Neural cell (in vitro differentiated cells): ENCODE measurements around the gene RAPGEF4. TPM values are rescaled to one million over a fixed set of nuclear protein-coding genes. Genes with fewer than 3 reads are reported as not detected.

Source experiments
- H2AFZ ChIP-seq: fragments of 200-600, 300-800 bp; sonication (generic), shearing (Covaris generic); 2 replicates; pipeline ENCODE4 v1.6.0; 2014; ENCODE audit warnings: low read depth, mild to moderate bottlenecking, antibody characterized with exemption, low read length, moderate library complexity
- H3F3A ChIP-seq: fragments of 200-600 bp; shearing (Covaris generic); 2 replicates; pipeline ENCODE4 v1.6.1; 2016; ENCODE audit warnings: mild to moderate bottlenecking, moderate library complexity, mixed read lengths, antibody characterized with exemption, low read length; ENCODE audit not compliant: insufficient read depth, poor library complexity, severe bottlenecking
- H3K27ac ChIP-seq: fragments of 200-600, 300-800 bp; sonication (generic), shearing (Covaris generic); 2 replicates; pipeline ENCODE4 v1.5.1; 2014; ENCODE audit warnings: mild to moderate bottlenecking, low read length, moderate library complexity
- H3K27me3 ChIP-seq: fragments of 300-800, 200-600 bp; sonication (generic), shearing (Covaris generic); 2 replicates; pipeline ENCODE4 v1.6.0; 2014; ENCODE audit warnings: mild to moderate bottlenecking, low read depth, low read length, moderate library complexity; ENCODE audit not compliant: insufficient read depth
- H3K36me3 ChIP-seq: fragments of 300-800, 200-600 bp; sonication (generic), shearing (Covaris generic); 2 replicates; pipeline ENCODE4 v1.5.1; 2014; ENCODE audit warnings: mild to moderate bottlenecking, antibody characterized with exemption, low read length, moderate library complexity; ENCODE audit not compliant: insufficient read depth
- H3K4me2 ChIP-seq: fragments of 300-800, 200-600 bp; sonication (generic), shearing (Covaris generic); 2 replicates; pipeline ENCODE4 v1.6.0; 2014; ENCODE audit warnings: mild to moderate bottlenecking, low read length
- H3K4me3 ChIP-seq: fragments of 300-800, 200-600 bp; sonication (generic), shearing (Covaris generic); 2 replicates; pipeline ENCODE4 v1.5.1; 2014; ENCODE audit warnings: mild to moderate bottlenecking, low read length, moderate library complexity
- H3K79me2 ChIP-seq: fragments of 200-600 bp; shearing (Covaris generic); replicated peaks from 2 replicates; pipeline ENCODE4 v1.6.0; 2014; ENCODE audit warnings: mild to moderate bottlenecking, low read length, moderate library complexity; ENCODE audit not compliant: insufficient read depth
- H3K9ac ChIP-seq: fragments of 300-800, 200-600 bp; sonication (generic), shearing (Covaris generic); 2 replicates; pipeline ENCODE4 v1.6.1; 2016; ENCODE audit warnings: mild to moderate bottlenecking, low read length, mixed read lengths
- H3K9me2 ChIP-seq: fragments of 200-600 bp; shearing (Covaris generic); 2 replicates; pipeline ENCODE4 v1.6.1; 2016; ENCODE audit warnings: mild to moderate bottlenecking, low read length, mixed read lengths; ENCODE audit not compliant: insufficient read depth
- H3K9me3 ChIP-seq: fragments of 200-600, 300-800 bp; sonication (generic), shearing (Covaris generic); 2 replicates; pipeline ENCODE4 v1.6.1; 2016; ENCODE audit warnings: mild to moderate bottlenecking, mixed run types, low read length, moderate library complexity, mixed read lengths
- H4K20me1 ChIP-seq: fragments of 200-600 bp; shearing (Covaris generic); 2 replicates; pipeline ENCODE4 v1.6.1; 2016; ENCODE audit warnings: mild to moderate bottlenecking, mixed run types; ENCODE audit not compliant: insufficient read depth
- EP300 ChIP-seq: fragments of 450-650 bp; conservative IDR thresholded peaks from 2 replicates; pipeline ENCODE4 v1.6.1; 2014; ENCODE audit warnings: antibody characterized with exemption, mild to moderate bottlenecking, moderate library complexity; ENCODE audit not compliant: poor library complexity, severe bottlenecking
- EZH2 ChIP-seq: fragments of 200-600, 300-800 bp; shearing (Covaris generic), sonication (generic); IDR thresholded peaks from 2 replicates; pipeline ENCODE4 v1.6.1; 2014; ENCODE audit warnings: antibody characterized with exemption, low read length, borderline replicate concordance, mild to moderate bottlenecking; ENCODE audit not compliant: insufficient read depth, poor library complexity, severe bottlenecking
- MXI1 ChIP-seq: fragments of 450-650 bp; conservative IDR thresholded peaks from 2 replicates; pipeline ENCODE4 v1.6.1; 2014; ENCODE audit warnings: antibody characterized with exemption, mild to moderate bottlenecking; ENCODE audit not compliant: poor library complexity, severe bottlenecking
- POLR2AphosphoS5 ChIP-seq: IDR thresholded peaks from 2 replicates; pipeline ENCODE4 v1.6.1; 2012
- RAD21 ChIP-seq: fragments of 450-650 bp; conservative IDR thresholded peaks from 2 replicates; pipeline ENCODE4 v1.6.1; 2014; ENCODE audit warnings: antibody characterized with exemption, mild to moderate bottlenecking, moderate library complexity
- REST ChIP-seq: IDR thresholded peaks from 2 replicates; pipeline ENCODE4 v1.6.1; 2012; ENCODE audit warnings: borderline replicate concordance
- SMC3 ChIP-seq: fragments of 450-650 bp; conservative IDR thresholded peaks from 2 replicates; pipeline ENCODE4 v1.6.1; 2014; ENCODE audit warnings: antibody characterized with exemption, mild to moderate bottlenecking, moderate library complexity; ENCODE audit not compliant: poor library complexity
- TAF1 ChIP-seq: IDR thresholded peaks from 2 replicates; pipeline ENCODE4 v1.6.1; 2012; ENCODE audit warnings: low read depth
- polyA plus RNA-seq: library from polyadenylated mRNA; depleted of rRNA; stranded (reverse); fragments of >200 nt; gene quantifications from 2 replicates; pipeline ENCODE4 v1.2.3, GENCODE V29; 2014
- TF ChIP-seq, protein P1 (sequence below): fragments of 450-650 bp; IDR thresholded peaks from 2 replicates; pipeline ENCODE4 v1.5.1; 2014; ENCODE audit warnings: antibody characterized with exemption, mild to moderate bottlenecking, moderate library complexity; ENCODE audit not compliant: poor library complexity, severe bottlenecking

RAPGEF4 gene
- polyA plus RNA-seq, 1 donor from 2014 or later = 10.4 TPM

GRCh38 chr2:173090276-173090877, 354.7 kb downstream of the RAPGEF4 start:
- H3K4me3 ChIP-seq = no peak overlapping the region
- no peaks in the 10 kb centered on the region for H4K20me1 ChIP-seq
- H3K27ac ChIP-seq = no peak overlapping the region
- no peak overlapping the region for H3K4me2 ChIP-seq
- H3K9ac ChIP-seq = no peak overlapping the region
- no peak overlapping the region for H2AFZ ChIP-seq
- H3K27me3 ChIP-seq = no peaks in the 10 kb centered on the region
- no peaks in the 10 kb centered on the region for H3K79me2 ChIP-seq
- no peak for TF ChIP-seq EZH2
- TF ChIP-seq EP300 = no peak
- TF ChIP-seq TAF1 = no peak
- no peaks in the 10 kb centered on the region for H3K9me3 ChIP-seq
- H3K9me2 ChIP-seq = no peaks in the 10 kb centered on the region
- H3F3A ChIP-seq = no peaks in the 10 kb centered on the region
- no peaks in the 10 kb centered on the region for H3K36me3 ChIP-seq

DNA sequence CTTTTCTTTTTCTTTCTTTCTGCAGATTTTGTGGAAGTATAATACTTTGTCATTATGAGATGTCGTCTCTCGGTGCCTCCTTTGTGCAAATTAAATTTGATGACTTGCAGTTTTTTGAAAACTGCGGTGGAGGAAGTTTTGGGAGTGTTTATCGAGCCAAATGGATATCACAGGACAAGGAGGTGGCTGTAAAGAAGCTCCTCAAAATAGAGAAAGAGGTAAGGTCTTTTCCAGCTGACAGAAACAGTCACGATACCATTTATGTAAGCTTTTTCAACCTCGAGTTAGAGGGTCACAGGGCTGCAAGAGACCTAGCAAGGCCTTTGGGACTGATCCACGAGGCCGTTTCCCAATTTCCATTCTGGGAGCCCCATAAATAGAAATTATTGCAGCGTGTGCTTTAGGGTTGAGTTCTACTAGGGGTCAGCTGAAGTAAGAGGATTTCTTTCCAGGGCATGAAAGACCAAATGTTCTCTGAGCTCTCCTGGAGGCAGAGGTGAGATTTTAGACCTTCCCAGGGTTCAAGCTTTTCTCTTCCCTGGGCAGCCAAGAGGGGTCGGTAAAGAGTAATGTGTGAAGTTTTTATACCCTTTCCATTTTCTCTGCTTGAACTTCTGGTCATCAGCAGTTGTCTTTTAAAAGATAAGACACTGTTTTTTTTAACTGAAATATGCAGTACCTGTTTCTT, 355.5 kb downstream of the RAPGEF4 start:
- no peaks in the 10 kb centered on the region for H3K9me3 ChIP-seq
- no peaks in the 10 kb centered on the region for H3K36me3 ChIP-seq
- no peak overlapping the region for H2AFZ ChIP-seq
- TF ChIP-seq, protein P1, sequence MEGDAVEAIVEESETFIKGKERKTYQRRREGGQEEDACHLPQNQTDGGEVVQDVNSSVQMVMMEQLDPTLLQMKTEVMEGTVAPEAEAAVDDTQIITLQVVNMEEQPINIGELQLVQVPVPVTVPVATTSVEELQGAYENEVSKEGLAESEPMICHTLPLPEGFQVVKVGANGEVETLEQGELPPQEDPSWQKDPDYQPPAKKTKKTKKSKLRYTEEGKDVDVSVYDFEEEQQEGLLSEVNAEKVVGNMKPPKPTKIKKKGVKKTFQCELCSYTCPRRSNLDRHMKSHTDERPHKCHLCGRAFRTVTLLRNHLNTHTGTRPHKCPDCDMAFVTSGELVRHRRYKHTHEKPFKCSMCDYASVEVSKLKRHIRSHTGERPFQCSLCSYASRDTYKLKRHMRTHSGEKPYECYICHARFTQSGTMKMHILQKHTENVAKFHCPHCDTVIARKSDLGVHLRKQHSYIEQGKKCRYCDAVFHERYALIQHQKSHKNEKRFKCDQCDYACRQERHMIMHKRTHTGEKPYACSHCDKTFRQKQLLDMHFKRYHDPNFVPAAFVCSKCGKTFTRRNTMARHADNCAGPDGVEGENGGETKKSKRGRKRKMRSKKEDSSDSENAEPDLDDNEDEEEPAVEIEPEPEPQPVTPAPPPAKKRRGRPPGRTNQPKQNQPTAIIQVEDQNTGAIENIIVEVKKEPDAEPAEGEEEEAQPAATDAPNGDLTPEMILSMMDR = no peak
- no peak for TF ChIP-seq EP300
- no peak overlapping the region for H3K4me3 ChIP-seq
- H3K27me3 ChIP-seq = no peaks in the 10 kb centered on the region
- H3F3A ChIP-seq = no peaks in the 10 kb centered on the region
- H3K79me2 ChIP-seq = no peaks in the 10 kb centered on the region
- no peak overlapping the region for H3K9ac ChIP-seq
- H3K27ac ChIP-seq = no peak overlapping the region
- no peaks in the 10 kb centered on the region for H4K20me1 ChIP-seq
- no peaks in the 10 kb centered on the region for H3K9me2 ChIP-seq
- no peak overlapping the region for H3K4me2 ChIP-seq

DNA sequence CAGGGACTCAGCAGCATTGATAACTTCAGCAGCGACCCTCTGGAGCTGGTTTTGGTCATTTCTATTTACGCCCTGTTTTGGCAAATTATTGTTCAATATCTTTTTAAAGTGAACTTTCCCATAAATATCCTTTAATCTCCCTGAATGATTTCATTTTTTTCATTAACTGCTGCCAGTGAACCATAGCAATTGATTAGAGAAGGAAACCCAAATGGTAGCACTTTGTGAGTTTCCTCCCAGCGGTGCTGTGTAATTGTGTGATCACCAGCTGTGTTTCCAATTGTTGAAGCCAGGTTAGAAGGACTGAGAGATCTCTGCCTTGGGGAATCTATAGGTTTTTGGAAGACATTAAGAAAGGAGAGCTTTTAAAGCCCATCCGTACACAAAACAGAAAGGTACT, 356.3 kb downstream of the RAPGEF4 start:
- no peaks in the 10 kb centered on the region for H3K27me3 ChIP-seq
- TF ChIP-seq, protein P1 = no peak
- TF ChIP-seq RAD21 (no peak), SMC3 (no peak), REST (no peak), EZH2 (no peak), MXI1 (no peak), TAF1 (no peak), POLR2AphosphoS5 (no peak), EP300 (no peak)
- H3K9me3 ChIP-seq = no peaks in the 10 kb centered on the region
- no peak overlapping the region for H3K9ac ChIP-seq
- no peaks in the 10 kb centered on the region for H3K9me2 ChIP-seq
- H3F3A ChIP-seq = no peaks in the 10 kb centered on the region
- no peak overlapping the region for H2AFZ ChIP-seq
- H3K27ac ChIP-seq = no peak overlapping the region
- no peaks in the 10 kb centered on the region for H4K20me1 ChIP-seq
- no peaks in the 10 kb centered on the region for H3K36me3 ChIP-seq
- no peak overlapping the region for H3K4me2 ChIP-seq
- H3K4me3 ChIP-seq = no peak overlapping the region
- H3K79me2 ChIP-seq = no peaks in the 10 kb centered on the region
